HG03432 (cell line): ENCODE measurements around the gene PLXNA1.

ENCODE experiments used
- ATAC-seq: cut with Tn5 transposase; IDR thresholded peaks from one replicate; pipeline ENCODE4 v1.9.1; 2021; ENCODE audit warnings: mild to moderate bottlenecking, moderate library complexity; ENCODE audit not compliant: unreplicated experiment

Gene PLXNA1

DNA sequence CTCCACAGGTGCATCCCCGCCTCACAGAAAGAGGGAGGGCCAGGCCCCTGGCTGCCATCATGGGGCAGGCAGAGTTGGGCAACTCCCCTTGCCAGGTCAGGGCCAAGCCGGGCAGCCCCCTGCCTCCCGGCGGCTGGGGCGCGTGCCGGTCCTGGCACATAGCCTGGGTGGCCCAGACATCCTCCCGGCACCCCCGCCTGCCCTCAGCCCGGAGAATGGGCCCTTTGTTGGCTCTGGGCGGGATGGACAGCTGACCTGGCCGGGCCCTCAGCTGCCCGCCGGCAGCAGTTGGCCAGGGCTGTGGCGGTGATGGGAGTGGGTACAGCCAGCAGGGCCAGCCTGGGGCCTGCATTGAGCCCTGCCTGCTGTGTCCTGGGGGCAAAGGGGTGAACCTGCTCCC lies 16.5 kb downstream of the PLXNA1 start:
- ATAC-seq: no peak

- ATAC-seq: no peak
These were observed 17.2 kb downstream of the PLXNA1 start for GRCh38 chr3:127000119-127000518.

- ATAC-seq: no peak
These were observed 17.8 kb downstream of the PLXNA1 start for GRCh38 chr3:127000761-127001160.

- ATAC-seq: no peak
These were observed 18.7 kb downstream of the PLXNA1 start for GRCh38 chr3:127001486-127002194.

DNA sequence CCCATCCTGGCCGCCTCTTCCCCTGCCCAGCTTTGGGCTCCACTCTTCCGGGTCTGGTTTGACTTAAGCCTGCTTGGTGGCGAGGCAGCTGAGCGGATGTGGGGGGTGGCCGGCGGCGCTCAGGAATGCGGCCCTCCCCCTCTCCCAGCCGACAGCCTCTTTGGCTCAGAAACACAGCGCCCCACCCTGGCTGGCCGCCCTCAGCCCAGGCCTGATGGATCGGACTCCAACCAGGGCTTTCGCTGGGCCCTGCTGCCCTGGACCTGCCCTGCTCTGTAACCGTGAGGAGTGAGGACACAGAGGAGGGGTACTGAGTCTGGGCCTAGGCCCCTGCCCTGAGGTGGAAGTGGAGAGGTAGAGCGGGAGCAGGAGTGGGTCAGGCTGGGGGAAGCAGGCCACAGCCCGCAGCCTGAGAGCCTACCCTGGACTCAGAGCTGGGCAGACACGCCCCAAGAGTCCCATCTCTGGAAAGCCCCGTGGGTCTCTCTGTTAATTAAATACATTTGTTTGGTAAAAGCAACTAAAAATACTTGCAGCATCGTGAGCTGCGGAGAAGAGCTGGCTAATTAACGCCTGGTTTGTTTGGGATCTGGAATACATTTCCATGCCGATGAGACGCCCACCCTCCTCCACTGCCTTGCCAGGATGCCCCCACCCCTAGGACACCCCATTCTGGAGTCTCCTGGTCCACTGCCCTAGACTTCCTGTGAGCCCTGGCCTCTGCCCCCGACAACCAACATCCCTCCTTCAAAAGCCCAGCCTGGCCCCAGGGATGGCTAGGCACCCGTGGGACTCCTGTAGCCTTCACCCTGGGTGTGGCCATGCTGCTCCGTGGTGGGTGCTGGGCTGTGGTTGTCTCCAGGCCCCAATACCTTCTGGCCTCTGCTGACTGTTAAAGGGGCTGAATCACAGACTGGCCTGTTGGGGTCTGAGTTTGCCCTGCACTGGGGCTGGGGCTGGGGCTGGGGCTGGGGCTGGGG lies 19.6 kb downstream of the PLXNA1 start:
- ATAC-seq: no peak

DNA sequence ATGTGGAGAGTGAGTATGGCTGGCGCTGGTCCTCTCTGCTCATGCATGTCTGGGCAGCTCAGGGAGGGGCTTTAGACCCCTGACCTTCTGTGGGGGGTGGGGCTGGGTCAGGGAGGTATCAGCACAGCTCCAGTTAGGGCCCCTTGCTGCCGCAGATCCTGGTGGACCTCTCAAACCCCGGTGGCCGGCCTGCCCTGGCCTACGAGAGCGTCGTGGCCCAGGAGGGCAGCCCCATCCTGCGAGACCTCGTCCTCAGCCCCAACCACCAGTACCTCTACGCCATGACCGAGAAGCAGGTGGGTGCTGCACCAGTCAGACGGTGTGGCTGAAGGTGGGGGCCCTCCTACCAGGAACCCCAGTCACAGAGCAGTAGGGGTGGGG lies 20.2 kb downstream of the PLXNA1 start:
- ATAC-seq: no peak

- no peak for ATAC-seq
These were observed 20.8 kb downstream of the PLXNA1 start for GRCh38 chr3:127003601-127004280.

GRCh38 chr3:127004641-127005397 lies 21.9 kb downstream of the PLXNA1 start:
- ATAC-seq: no peak

- no peak for ATAC-seq
These were observed 23.1 kb downstream of the PLXNA1 start for GRCh38 chr3:127005864-127006500.

- ATAC-seq: no peak
These were observed 24.0 kb downstream of the PLXNA1 start for GRCh38 chr3:127006781-127007436.

GRCh38 chr3:127008236-127008635 lies 25.3 kb downstream of the PLXNA1 start:
- ATAC-seq: no peak

DNA sequence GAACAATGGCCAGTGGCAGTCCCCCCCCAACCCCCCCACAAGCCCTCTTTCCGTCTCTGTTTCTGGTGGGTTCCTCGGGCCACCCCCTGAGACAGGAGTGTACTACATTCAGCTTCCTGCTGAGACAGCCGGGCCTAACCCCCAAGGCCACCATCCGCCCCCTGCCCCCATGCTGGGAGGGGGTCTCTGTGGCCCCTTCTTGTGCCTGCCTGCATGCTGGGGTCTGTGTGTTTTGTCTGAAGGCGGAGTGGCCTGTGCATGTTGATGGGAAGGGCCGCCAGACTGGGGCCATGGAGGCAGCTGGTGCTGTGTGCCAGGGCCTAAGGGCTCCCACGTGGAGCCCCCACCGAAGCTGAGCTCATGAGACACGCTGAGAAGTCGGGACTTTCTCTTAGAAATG lies 26.6 kb downstream of the PLXNA1 start:
- ATAC-seq: no peak

- no peak for ATAC-seq
These were observed 28.5 kb downstream of the PLXNA1 start for GRCh38 chr3:127011270-127011992.

- no peak for ATAC-seq
These were observed 29.2 kb downstream of the PLXNA1 start for GRCh38 chr3:127012091-127012490.

DNA sequence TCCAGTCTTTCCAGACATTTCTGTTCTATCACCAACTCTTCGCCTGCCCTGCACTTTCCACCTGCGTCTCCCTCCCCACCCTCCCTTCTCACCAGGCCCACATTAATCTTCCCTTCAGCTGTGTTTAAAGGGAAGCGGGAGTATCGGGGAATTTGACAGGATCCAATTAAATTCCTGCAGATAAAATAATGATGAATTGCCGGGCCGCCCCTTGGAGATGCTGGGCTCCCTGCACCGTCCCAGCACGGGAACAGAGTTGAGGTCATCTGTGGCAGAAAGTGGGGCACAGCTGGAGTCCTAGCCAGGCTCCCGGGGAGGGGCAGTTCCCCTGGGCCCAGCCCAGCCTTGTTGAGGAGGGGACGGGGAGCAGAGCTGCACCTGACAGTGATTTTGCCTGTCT lies 30.3 kb downstream of the PLXNA1 start:
- no peak for ATAC-seq

- ATAC-seq: no peak
These were observed 31.0 kb downstream of the PLXNA1 start for GRCh38 chr3:127013758-127014535.

DNA sequence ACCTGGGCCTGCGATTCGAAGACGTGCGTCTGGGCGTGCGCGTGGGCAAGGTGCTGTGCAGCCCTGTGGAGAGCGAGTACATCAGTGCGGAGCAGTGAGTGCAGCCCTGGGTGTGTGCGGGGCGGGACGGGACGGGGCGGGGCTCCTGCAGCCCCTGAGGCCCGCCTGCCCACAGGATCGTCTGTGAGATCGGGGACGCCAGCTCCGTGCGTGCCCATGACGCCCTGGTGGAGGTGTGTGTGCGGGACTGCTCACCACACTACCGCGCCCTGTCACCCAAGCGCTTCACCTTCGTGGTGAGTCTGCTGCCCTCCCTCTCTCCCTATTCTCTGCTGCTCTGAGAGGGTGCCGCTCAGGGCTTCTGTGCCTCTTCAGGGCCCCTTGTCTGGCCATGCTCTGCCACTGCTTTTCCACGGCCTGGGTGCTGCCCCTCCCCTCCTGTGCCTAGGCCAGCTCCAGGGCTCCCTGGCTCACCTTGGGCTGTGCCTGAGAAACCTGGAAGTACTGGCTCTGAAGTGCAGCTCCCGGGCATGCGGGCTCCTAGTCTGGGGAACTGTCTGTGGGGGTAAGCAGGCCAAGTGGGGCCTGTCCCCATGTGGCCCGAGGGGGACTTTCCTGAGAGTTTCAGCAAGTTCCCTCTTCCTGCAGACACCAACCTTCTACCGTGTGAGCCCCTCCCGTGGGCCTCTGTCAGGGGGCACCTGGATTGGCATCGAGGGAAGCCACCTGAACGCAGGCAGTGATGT lies 31.8 kb downstream of the PLXNA1 start:
- peak; percentile 39 for ATAC-seq
